NB4 (cell line): Measurements from ENCODE around the gene DHRS3.

Source experiments
- DNase-seq: peaks from one replicate; pipeline ENCODE4 v3.0.0; 2010; ENCODE audit warnings: low read depth
- H3K4me3 ChIP-seq: one replicate; pipeline ENCODE4 v1.5.1; 2011; ENCODE audit warnings: mild to moderate bottlenecking, low read depth, low read length, moderate library complexity
- CTCF ChIP-seq: IDR thresholded peaks from one replicate; pipeline ENCODE4 v1.5.1; 2012; ENCODE audit warnings: low read depth, low read length
- MAX ChIP-seq: IDR thresholded peaks from 2 replicates; pipeline ENCODE4 v1.6.1; 2011; ENCODE audit warnings: low read depth, low read length
- MYC ChIP-seq: IDR thresholded peaks from 2 replicates; pipeline ENCODE4 v1.6.1; 2011; ENCODE audit warnings: low read depth, low read length
- POLR2A ChIP-seq: IDR thresholded peaks from 2 replicates; pipeline ENCODE4 v1.6.1; 2011; ENCODE audit warnings: mild to moderate bottlenecking; ENCODE audit not compliant: insufficient read length; ENCODE audit errors: extremely low read depth

Gene DHRS3

GRCh38 chr1:12585951-12586942 lies 31.8 kb downstream of the DHRS3 start:
- no peak overlapping the region for H3K4me3 ChIP-seq
- DNase-seq, result no peak
- TF ChIP-seq MYC (no peak), MAX (no peak), CTCF (no peak), POLR2A (no peak)

- DNase-seq, result no peak
- no peak for TF ChIP-seq MYC
- no peak for TF ChIP-seq MAX
- TF ChIP-seq POLR2A, result no peak
- TF ChIP-seq CTCF, result no peak
- H3K4me3 ChIP-seq, result no peak overlapping the region
These were observed 32.5 kb downstream of the DHRS3 start for GRCh38 chr1:12585536-12585935.

GRCh38 chr1:12584900-12585525 lies 33.0 kb downstream of the DHRS3 start:
- TF ChIP-seq CTCF (no peak), MYC (no peak), POLR2A (no peak), MAX (no peak)
- no peak for DNase-seq
- no peak overlapping the region for H3K4me3 ChIP-seq

- no peak for DNase-seq
- TF ChIP-seq CTCF, result no peak
- no peak for TF ChIP-seq MYC
- no peak for TF ChIP-seq POLR2A
- no peak for TF ChIP-seq MAX
- no peak overlapping the region for H3K4me3 ChIP-seq
These were observed 34.5 kb downstream of the DHRS3 start for GRCh38 chr1:12583484-12583883.

GRCh38 chr1:12582649-12583048 lies 35.4 kb downstream of the DHRS3 start:
- TF ChIP-seq MAX (no peak), CTCF (no peak), POLR2A (no peak), MYC (no peak)
- no peak for DNase-seq
- no peak overlapping the region for H3K4me3 ChIP-seq
